GM18858 (cell line): ENCODE results near the gene SBK3.
"Not testable (repeated sequence)": the region's sequence is repeated elsewhere in the genome, so short reads cannot be mapped to it uniquely, and the experiment has no call there.

Experiments
- ATAC-seq: cut with Tn5 transposase; IDR thresholded peaks from one replicate; pipeline ENCODE4 v1.9.1; 2021; ENCODE audit not compliant: unreplicated experiment

SBK3 gene

GRCh38 chr19:55520691-55521292 is 24.6 kb downstream of the SBK3 start:
- no peak for ATAC-seq

- ATAC-seq, result no peak
Measured at GRCh38 chr19:55519451-55520311, 25.7 kb downstream of the SBK3 start.

GRCh38 chr19:55516878-55517620 is 28.3 kb downstream of the SBK3 start:
- peak; percentile 86 for ATAC-seq

- ATAC-seq, result no peak
Measured at GRCh38 chr19:55508120-55508519, 37.2 kb downstream of the SBK3 start.

GRCh38 chr19:55504981-55505380 is 40.4 kb downstream of the SBK3 start:
- no peak for ATAC-seq

GRCh38 chr19:55504252-55504603 is 41.1 kb downstream of the SBK3 start:
- no peak for ATAC-seq

GRCh38 chr19:55503502-55504251 is 41.7 kb downstream of the SBK3 start:
- ATAC-seq, result peak; percentile 83

GRCh38 chr19:55503157-55503501 is 42.2 kb downstream of the SBK3 start:
- ATAC-seq, result no peak

GRCh38 chr19:55502197-55502952 is 43.0 kb downstream of the SBK3 start:
- ATAC-seq, result no peak

- ATAC-seq, result no peak
Measured at GRCh38 chr19:55500368-55500952, 44.9 kb downstream of the SBK3 start.

GRCh38 chr19:55498246-55498840 is 47.0 kb downstream of the SBK3 start:
- no peak for ATAC-seq

- no peak for ATAC-seq
Measured at GRCh38 chr19:55497763-55498162, 47.6 kb downstream of the SBK3 start.

- not testable (repeated sequence) for ATAC-seq
Measured at GRCh38 chr19:55496820-55497219, 48.5 kb downstream of the SBK3 start.

GRCh38 chr19:55495646-55496349 is 49.5 kb downstream of the SBK3 start:
- ATAC-seq, result no peak

GRCh38 chr19:55494172-55494761 is 51.1 kb downstream of the SBK3 start:
- no peak for ATAC-seq

- no peak for ATAC-seq
Measured at GRCh38 chr19:55493645-55494171, 51.6 kb downstream of the SBK3 start.

- ATAC-seq, result no peak
Measured at GRCh38 chr19:55493052-55493644, 52.2 kb downstream of the SBK3 start.

- ATAC-seq, result no peak
Measured at GRCh38 chr19:55492362-55492944, 52.9 kb downstream of the SBK3 start.
